Measurements from ENCODE around the gene SLC43A3. TPM values are rescaled to one million over a fixed set of nuclear protein-coding genes. Genes with fewer than 3 reads are reported as not detected.
"Not testable (repeated sequence)": the region's sequence is repeated elsewhere in the genome, so short reads cannot be mapped to it uniquely, and the experiment has no call there.

The SLC43A3 gene
- total RNA-seq, 2 donors from 2014 or later = 10.6 to 21.4 TPM

GRCh38 chr11:57368106-57368844, 58.6 kb downstream of the SLC43A3 start:
- no peak for TF ChIP-seq CTCF (IDR thresholded peaks at IDR 0.05)
- Histone ChIP-seq H3K9me3 (no peaks in the 10 kb centered on the region), H3K4me1 (no peaks in the 10 kb centered on the region), H3K36me3 (no peaks in the 10 kb centered on the region), H3K9ac (ENCODE audit: low read depth in 2 of 2, low read length in 2 of 2) (no peak overlapping the region), H3K27ac (no peak overlapping the region), H3K27me3 (no peaks in the 10 kb centered on the region), H3K4me3 (no peak overlapping the region)
- DNase-seq = no peak
- intact Hi-C loops (cut with DNase I) = no loop called here

- Histone ChIP-seq H3K4me1 (no peaks in the 10 kb centered on the region), H3K9me3 (no peaks in the 10 kb centered on the region), H3K9ac (ENCODE audit: low read depth in 2 of 2, low read length in 2 of 2) (no peak overlapping the region), H3K36me3 (no peaks in the 10 kb centered on the region), H3K27me3 (no peaks in the 10 kb centered on the region), H3K27ac (no peak overlapping the region), H3K4me3 (no peak overlapping the region)
- DNase-seq = no peak
- TF ChIP-seq CTCF (IDR thresholded peaks at IDR 0.05) = no peak
- intact Hi-C loops (cut with DNase I) = no loop called here
Observed at GRCh38 chr11:57364851-57365660, 61.9 kb downstream of the SLC43A3 start.

- Histone ChIP-seq H3K27ac (no peak overlapping the region), H3K9me3 (no peaks in the 10 kb centered on the region), H3K9ac (ENCODE audit: low read depth in 2 of 2, low read length in 2 of 2) (no peak overlapping the region), H3K27me3 (no peaks in the 10 kb centered on the region), H3K36me3 (no peaks in the 10 kb centered on the region), H3K4me1 (no peaks in the 10 kb centered on the region), H3K4me3 (no peak overlapping the region)
- TF ChIP-seq CTCF (IDR thresholded peaks at IDR 0.05) = no peak
- no peak for DNase-seq
- intact Hi-C loops (cut with DNase I) = no loop called here
Observed at GRCh38 chr11:57363131-57364080, 63.5 kb downstream of the SLC43A3 start.

GRCh38 chr11:57361926-57362325, 65.0 kb downstream of the SLC43A3 start:
- Histone ChIP-seq H3K27ac (no peak overlapping the region), H3K4me1 (no peaks in the 10 kb centered on the region), H3K9me3 (no peaks in the 10 kb centered on the region), H3K4me3 (no peak overlapping the region), H3K36me3 (no peaks in the 10 kb centered on the region), H3K27me3 (no peaks in the 10 kb centered on the region), H3K9ac (ENCODE audit: low read depth in 2 of 2, low read length in 2 of 2) (no peak overlapping the region)
- intact Hi-C loops (cut with DNase I) = no loop called here
- no peak for DNase-seq
- no peak for TF ChIP-seq CTCF (IDR thresholded peaks at IDR 0.05)

- H3K36me3 ChIP-seq; DNase-seq; intact Hi-C loops (cut with DNase I); H3K27ac ChIP-seq; H3K9me3 ChIP-seq; H3K27me3 ChIP-seq; H3K4me1 ChIP-seq; H3K4me3 ChIP-seq; H3K9ac ChIP-seq (ENCODE audit: low read depth in 2 of 2, low read length in 2 of 2): not testable (repeated sequence)
Observed at GRCh38 chr11:57361420-57361819, 65.5 kb downstream of the SLC43A3 start.
